HL-60 (cell line): ENCODE measurements around the gene MS4A2.

Source experiments
- POLR2AphosphoS5 ChIP-seq: IDR thresholded peaks from 2 replicates; pipeline ENCODE4 v1.6.1; 2012; ENCODE audit warnings: low read depth
- TF ChIP-seq, protein P1 (sequence below): IDR thresholded peaks from one replicate; pipeline ENCODE4 v1.5.1; 2011; ENCODE audit warnings: low read length, control low read depth, inconsistent platforms; ENCODE audit not compliant: insufficient read depth
- TF ChIP-seq, protein P2 (sequence below): IDR thresholded peaks from 2 replicates; pipeline ENCODE4 v1.6.1; 2012; ENCODE audit warnings: low read depth; ENCODE audit not compliant: insufficient replicate concordance

DNA sequence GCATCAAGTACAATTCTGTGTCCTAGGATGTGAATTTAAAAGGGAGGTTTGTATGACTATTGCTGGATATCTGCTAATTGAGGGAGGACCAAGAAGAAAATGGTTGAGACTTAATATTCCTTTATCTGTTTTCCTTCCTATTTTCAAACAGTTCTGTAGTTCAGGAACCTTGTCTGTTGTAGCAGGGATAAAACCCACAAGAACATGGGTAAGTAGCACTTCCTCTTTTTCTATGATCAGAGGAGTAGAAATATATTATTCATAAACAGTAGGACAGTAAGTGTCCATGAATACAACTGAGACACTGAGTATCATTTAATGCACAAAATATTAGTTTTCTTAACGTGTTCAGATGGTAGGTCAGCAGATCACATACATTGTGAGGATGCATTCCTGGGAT is 24.4 kb upstream of the MS4A2 start:
- TF ChIP-seq, protein P1, sequence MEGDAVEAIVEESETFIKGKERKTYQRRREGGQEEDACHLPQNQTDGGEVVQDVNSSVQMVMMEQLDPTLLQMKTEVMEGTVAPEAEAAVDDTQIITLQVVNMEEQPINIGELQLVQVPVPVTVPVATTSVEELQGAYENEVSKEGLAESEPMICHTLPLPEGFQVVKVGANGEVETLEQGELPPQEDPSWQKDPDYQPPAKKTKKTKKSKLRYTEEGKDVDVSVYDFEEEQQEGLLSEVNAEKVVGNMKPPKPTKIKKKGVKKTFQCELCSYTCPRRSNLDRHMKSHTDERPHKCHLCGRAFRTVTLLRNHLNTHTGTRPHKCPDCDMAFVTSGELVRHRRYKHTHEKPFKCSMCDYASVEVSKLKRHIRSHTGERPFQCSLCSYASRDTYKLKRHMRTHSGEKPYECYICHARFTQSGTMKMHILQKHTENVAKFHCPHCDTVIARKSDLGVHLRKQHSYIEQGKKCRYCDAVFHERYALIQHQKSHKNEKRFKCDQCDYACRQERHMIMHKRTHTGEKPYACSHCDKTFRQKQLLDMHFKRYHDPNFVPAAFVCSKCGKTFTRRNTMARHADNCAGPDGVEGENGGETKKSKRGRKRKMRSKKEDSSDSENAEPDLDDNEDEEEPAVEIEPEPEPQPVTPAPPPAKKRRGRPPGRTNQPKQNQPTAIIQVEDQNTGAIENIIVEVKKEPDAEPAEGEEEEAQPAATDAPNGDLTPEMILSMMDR = no peak
- TF ChIP-seq POLR2AphosphoS5 = no peak
- TF ChIP-seq, protein P2, sequence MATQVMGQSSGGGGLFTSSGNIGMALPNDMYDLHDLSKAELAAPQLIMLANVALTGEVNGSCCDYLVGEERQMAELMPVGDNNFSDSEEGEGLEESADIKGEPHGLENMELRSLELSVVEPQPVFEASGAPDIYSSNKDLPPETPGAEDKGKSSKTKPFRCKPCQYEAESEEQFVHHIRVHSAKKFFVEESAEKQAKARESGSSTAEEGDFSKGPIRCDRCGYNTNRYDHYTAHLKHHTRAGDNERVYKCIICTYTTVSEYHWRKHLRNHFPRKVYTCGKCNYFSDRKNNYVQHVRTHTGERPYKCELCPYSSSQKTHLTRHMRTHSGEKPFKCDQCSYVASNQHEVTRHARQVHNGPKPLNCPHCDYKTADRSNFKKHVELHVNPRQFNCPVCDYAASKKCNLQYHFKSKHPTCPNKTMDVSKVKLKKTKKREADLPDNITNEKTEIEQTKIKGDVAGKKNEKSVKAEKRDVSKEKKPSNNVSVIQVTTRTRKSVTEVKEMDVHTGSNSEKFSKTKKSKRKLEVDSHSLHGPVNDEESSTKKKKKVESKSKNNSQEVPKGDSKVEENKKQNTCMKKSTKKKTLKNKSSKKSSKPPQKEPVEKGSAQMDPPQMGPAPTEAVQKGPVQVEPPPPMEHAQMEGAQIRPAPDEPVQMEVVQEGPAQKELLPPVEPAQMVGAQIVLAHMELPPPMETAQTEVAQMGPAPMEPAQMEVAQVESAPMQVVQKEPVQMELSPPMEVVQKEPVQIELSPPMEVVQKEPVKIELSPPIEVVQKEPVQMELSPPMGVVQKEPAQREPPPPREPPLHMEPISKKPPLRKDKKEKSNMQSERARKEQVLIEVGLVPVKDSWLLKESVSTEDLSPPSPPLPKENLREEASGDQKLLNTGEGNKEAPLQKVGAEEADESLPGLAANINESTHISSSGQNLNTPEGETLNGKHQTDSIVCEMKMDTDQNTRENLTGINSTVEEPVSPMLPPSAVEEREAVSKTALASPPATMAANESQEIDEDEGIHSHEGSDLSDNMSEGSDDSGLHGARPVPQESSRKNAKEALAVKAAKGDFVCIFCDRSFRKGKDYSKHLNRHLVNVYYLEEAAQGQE = no peak
